SKM-1 (cell line): ENCODE measurements around the gene KCNJ10.
"Not testable (repeated sequence)": the region's sequence is repeated elsewhere in the genome, so short reads cannot be mapped to it uniquely, and the experiment has no call there.

Experiments
- DNase-seq: peaks from one replicate; lab custom pipeline; 2025; ENCODE audit not compliant: unreplicated experiment; lab: John Stamatoyannopoulos, UW

KCNJ10 gene

GRCh38 chr1:160069460-160070231 lies at the start of gene KCNJ10:
TSS of gene KCNJ10 (minus strand) at chr1:160070160. CDS start at chr1:160042532, 27,628 bp downstream.
- no peak for DNase-seq

GRCh38 chr1:160118928-160119327 lies 49.0 kb upstream of the KCNJ10 start:
- DNase-seq, result no peak

GRCh38 chr1:160117709-160118183 lies 47.8 kb upstream of the KCNJ10 start:
- no peak for DNase-seq

GRCh38 chr1:160117300-160117699 lies 47.3 kb upstream of the KCNJ10 start:
- DNase-seq, result no peak

GRCh38 chr1:160116283-160117147 lies 46.6 kb upstream of the KCNJ10 start:
- DNase-seq, result no peak

- no peak for DNase-seq
Measured at GRCh38 chr1:160115545-160116282, 45.8 kb upstream of the KCNJ10 start, which contains the start of gene ATP1A2. TSS of gene ATP1A2 (plus strand) at chr1:160115759. CDS start at chr1:160115862, 103 bp downstream.

GRCh38 chr1:160114085-160114484 lies 44.1 kb upstream of the KCNJ10 start:
- no peak for DNase-seq

- DNase-seq, result no peak
Measured at GRCh38 chr1:160113407-160113806, 43.4 kb upstream of the KCNJ10 start.

- DNase-seq, result no peak
Measured at GRCh38 chr1:160112357-160112756, 42.4 kb upstream of the KCNJ10 start.

GRCh38 chr1:160111462-160111861 lies 41.5 kb upstream of the KCNJ10 start:
- DNase-seq, result not testable (repeated sequence)

GRCh38 chr1:160109686-160110085 lies 39.7 kb upstream of the KCNJ10 start:
- DNase-seq, result no peak

- peak; percentile 73 for DNase-seq
Measured at GRCh38 chr1:160108888-160109662, 39.1 kb upstream of the KCNJ10 start.

- DNase-seq, result no peak
Measured at GRCh38 chr1:160107512-160107911, 37.6 kb upstream of the KCNJ10 start.

GRCh38 chr1:160105155-160105554 lies 35.2 kb upstream of the KCNJ10 start:
- no peak for DNase-seq

- DNase-seq, result no peak
Measured at GRCh38 chr1:160104486-160104885, 34.5 kb upstream of the KCNJ10 start.

- no peak for DNase-seq
Measured at GRCh38 chr1:160103658-160104408, 33.9 kb upstream of the KCNJ10 start.

- no peak for DNase-seq
Measured at GRCh38 chr1:160101717-160102522, 32.0 kb upstream of the KCNJ10 start.

GRCh38 chr1:160101037-160101716 lies 31.2 kb upstream of the KCNJ10 start:
- DNase-seq, result peak; percentile 80
